A549 (cell line): ENCODE results near the gene CD200R1L.

Experiments used
- BCL3 ChIP-seq: fragments of >200 bp; sonication (Bioruptor Twin); formaldehyde crosslinking; IDR thresholded peaks from 3 replicates; pipeline ENCODE4 v1.6.1; 2016
- CEBPB ChIP-seq, 2 experiments: fragments of >200 bp in 1 of 2; sonication (Bioruptor Twin) in 1 of 2; formaldehyde crosslinking in 1 of 2; IDR thresholded peaks; 2 replicates each; pipeline ENCODE4 v1.6.1; 2012 to 2016
- CHD2 ChIP-seq: fragments of 150-350 bp; IDR thresholded peaks from 2 replicates; pipeline ENCODE4 v1.6.1; 2014; ENCODE audit warnings: low read length; ENCODE audit not compliant: partially characterized antibody
- CTCF ChIP-seq: fragments of >200 bp; sonication (Bioruptor Twin); formaldehyde crosslinking; IDR thresholded peaks from 3 replicates; pipeline ENCODE4 v1.5.1; 2016
- FOXS1 ChIP-seq: fragments of 250-450 bp; sonication (Bioruptor Pico); IDR thresholded peaks from 2 replicates; pipeline ENCODE4 v1.5.0; 2020; ENCODE audit warnings: mild to moderate bottlenecking, moderate library complexity
- HDAC2 ChIP-seq: fragments of 200-600 bp; sonication (generic); IDR thresholded peaks from 2 replicates; pipeline ENCODE4 v1.6.1; 2016
- POLR2A ChIP-seq: IDR thresholded peaks from 2 replicates; pipeline ENCODE4 v1.6.1; 2012; ENCODE audit warnings: mild to moderate bottlenecking, low read length
- RAD21 ChIP-seq, 2 experiments: fragments of >200 bp in 1 of 2; sonication (Bioruptor Twin) in 1 of 2; formaldehyde crosslinking in 1 of 2; IDR thresholded peaks in 1 of 2; conservative IDR thresholded peaks in 1 of 2; 2 replicates in 1 of 2; 3 replicates in 1 of 2; pipeline ENCODE4 v1.6.1; 2012 to 2018; ENCODE audit warnings: inconsistent platforms in 1 of 2
- RCOR1 ChIP-seq: fragments of 150-350 bp; IDR thresholded peaks from 2 replicates; pipeline ENCODE4 v1.6.1; 2014; ENCODE audit warnings: antibody characterized with exemption, low read length, low read depth
- RFX5 ChIP-seq: fragments of 450-650 bp; IDR thresholded peaks from 2 replicates; pipeline ENCODE4 v1.7.1; 2014; ENCODE audit warnings: antibody characterized with exemption, mild to moderate bottlenecking, moderate library complexity
- ZC3H11A ChIP-seq: fragments of 450-650 bp; IDR thresholded peaks from 2 replicates; pipeline ENCODE4 v1.6.1; 2014; ENCODE audit warnings: antibody characterized with exemption, mild to moderate bottlenecking

- peak; percentile 90 to 96 for TF ChIP-seq RAD21 (conservative IDR thresholded peaks at IDR 0.05 in 1 of 2, IDR thresholded peaks at IDR 0.05 in 1 of 2)
- TF ChIP-seq ZC3H11A, result no peak
- peak; percentile 83 for TF ChIP-seq CTCF
- no peak for TF ChIP-seq RFX5
- no peak for TF ChIP-seq BCL3
- peak in 1 of 2 experiments; percentile 49; a peak in 2 of 4 replicates for TF ChIP-seq CEBPB (IDR thresholded peaks at IDR 0.05)
- TF ChIP-seq HDAC2, result no peak
- TF ChIP-seq FOXS1 (CRISPR knock-in tag), result no peak
- no peak for TF ChIP-seq RCOR1
- no peak for TF ChIP-seq POLR2A
- no peak for TF ChIP-seq CHD2
These were observed 32.4 kb downstream of the CD200R1L start for GRCh38 chr3:112814266-112814665.
